ENCODE results near the gene BABAM2.
"Not testable (repeated sequence)": the region's sequence is repeated elsewhere in the genome, so short reads cannot be mapped to it uniquely, and the experiment has no call there.

The BABAM2 gene

GRCh38 chr2:27890146-27890923 lies at the start of gene BABAM2, which contains the start of gene RBKS:
Gene BABAM2 (plus strand): TSS chr2:27890729. CDS start chr2:27894557, 3,828 bp downstream.
Gene RBKS (minus strand): TSS chr2:27890387. CDS start chr2:27890345, 42 bp downstream.
- DNase-seq (ENCODE audit: low spot score), result peak; percentile 88

GRCh38 chr2:27842894-27843293 lies 47.6 kb upstream of the BABAM2 start:
- DNase-seq (ENCODE audit: low spot score), result no peak

DNA sequence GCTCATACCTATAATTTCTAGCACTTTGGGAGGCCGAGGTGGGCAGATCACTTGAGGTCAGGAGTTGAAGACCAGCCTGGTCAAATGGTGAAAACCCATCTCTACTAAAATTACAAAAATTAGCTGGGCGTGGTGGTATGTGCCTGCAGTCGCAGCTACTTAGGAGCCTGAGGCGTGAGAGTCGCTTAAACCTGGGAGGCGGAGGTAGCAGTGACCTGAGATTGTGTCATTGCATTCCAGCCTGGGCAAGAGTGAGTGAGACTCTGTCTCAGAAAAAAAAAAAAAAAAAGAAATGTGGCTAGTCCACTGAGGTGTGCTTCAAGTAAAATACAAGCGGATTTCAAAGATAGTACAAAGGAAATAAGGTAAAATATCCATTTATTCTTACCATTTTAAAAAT lies 46.5 kb upstream of the BABAM2 start:
- DNase-seq (ENCODE audit: low spot score), result no peak

- DNase-seq (ENCODE audit: low spot score), result no peak
Measured at GRCh38 chr2:27844821-27845255, 45.7 kb upstream of the BABAM2 start.

GRCh38 chr2:27847333-27847732 lies 43.2 kb upstream of the BABAM2 start:
- peak; percentile 12 for DNase-seq (ENCODE audit: low spot score)

GRCh38 chr2:27849558-27850205 lies 40.8 kb upstream of the BABAM2 start:
- no peak for DNase-seq (ENCODE audit: low spot score)

DNA sequence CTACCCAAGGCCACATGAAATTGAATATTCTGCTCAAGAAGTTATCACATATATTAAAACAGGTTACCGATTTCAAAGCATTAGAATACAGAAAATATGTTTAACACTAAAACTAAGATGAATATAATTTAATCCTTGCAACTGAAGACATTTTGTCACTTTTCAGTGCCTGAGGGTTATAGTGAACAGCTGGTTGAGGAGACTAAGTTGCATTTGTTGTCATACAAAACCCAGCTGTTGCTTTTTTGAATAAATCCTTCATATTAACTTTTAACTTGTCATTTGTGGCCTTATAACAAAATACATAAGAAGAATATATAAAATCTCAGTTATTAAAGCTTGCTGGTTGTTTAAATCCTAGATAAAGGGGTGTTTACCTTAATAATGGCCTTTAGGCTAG lies 37.8 kb upstream of the BABAM2 start:
- no peak for DNase-seq (ENCODE audit: low spot score)

DNA sequence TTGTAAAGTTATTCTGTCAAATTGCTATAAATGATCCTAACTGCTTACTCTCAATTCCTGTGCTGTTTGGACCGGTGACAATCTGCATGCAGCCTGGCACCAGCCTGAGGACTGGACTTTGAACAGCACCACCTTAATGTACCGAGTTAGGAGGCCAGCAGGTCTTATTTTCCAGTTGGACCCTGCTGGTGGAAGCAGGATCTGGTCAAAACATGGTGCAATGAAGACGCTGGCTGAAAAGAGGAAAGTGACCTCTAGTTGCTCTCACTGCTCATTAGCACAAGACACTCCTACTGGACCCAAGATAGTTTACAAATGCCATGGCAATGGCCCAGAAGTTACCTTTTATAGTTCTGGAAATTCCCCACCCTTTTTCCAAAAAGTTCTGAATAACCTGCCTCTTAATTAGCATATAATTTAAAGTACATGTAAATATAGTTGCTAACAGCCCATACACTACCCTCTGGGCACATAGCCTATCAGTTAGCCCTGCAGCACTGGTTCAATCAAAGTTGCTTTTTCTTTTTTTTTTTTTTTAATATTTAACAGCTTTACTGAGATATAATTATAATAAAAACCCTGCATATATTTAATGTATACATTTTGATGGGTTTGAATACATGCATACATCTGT lies 36.2 kb upstream of the BABAM2 start:
- DNase-seq (ENCODE audit: low spot score), result no peak

DNA sequence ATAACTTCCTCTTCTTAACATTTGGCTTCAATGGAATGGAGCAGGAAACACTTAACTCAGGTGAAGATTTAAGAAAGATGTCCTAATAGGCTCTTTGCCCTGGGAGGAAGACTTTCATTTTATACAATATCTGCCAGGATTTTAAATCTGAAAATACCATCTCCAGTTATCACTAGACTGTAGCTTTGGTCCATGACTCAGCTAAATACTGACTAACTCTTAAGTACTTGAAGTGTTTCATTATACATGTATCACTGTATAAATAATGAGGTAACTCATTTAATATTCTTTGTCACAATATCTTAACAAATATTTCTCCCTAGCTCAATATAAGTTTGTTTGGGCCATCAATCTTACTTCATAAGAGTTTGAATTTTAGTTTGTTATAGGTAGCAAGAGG lies 35.1 kb upstream of the BABAM2 start:
- peak; percentile 9 for DNase-seq (ENCODE audit: low spot score)

- DNase-seq (ENCODE audit: low spot score), result no peak
Measured at GRCh38 chr2:27856386-27856785, 34.1 kb upstream of the BABAM2 start.

DNA sequence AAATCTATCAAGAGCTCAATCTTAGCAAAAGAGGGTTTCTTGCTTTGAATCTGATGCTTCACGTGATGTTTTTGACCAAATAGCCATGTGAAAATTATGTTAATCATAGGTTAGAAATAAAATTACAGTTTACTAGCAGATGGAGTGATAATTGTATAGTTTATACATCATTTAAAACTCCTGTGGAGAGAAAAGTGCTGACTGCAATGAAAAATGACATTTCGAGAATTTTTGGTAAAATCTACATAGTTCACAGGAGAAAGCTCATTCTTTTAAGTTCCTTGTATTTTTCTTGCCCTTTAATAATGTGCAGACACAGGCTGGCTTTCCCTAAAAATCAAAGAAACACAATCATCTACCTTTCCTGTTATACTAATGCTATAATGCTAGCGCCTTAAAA lies 33.6 kb upstream of the BABAM2 start:
- no peak for DNase-seq (ENCODE audit: low spot score)

- DNase-seq (ENCODE audit: low spot score), result no peak
Measured at GRCh38 chr2:27857417-27858172, 32.9 kb upstream of the BABAM2 start.

GRCh38 chr2:27860111-27860510 lies 30.4 kb upstream of the BABAM2 start:
- peak; percentile 31 for DNase-seq (ENCODE audit: low spot score)

GRCh38 chr2:27863146-27863545 lies 27.4 kb upstream of the BABAM2 start:
- DNase-seq (ENCODE audit: low spot score), result no peak

GRCh38 chr2:27863955-27864354 lies 26.6 kb upstream of the BABAM2 start:
- not testable (repeated sequence) for DNase-seq (ENCODE audit: low spot score)

- DNase-seq (ENCODE audit: low spot score), result no peak
Measured at GRCh38 chr2:27866237-27866636, 24.3 kb upstream of the BABAM2 start.

- DNase-seq (ENCODE audit: low spot score), result no peak
Measured at GRCh38 chr2:27869763-27870162, 20.8 kb upstream of the BABAM2 start.

GRCh38 chr2:27870724-27871123 lies 19.8 kb upstream of the BABAM2 start:
- no peak for DNase-seq (ENCODE audit: low spot score)

- no peak for DNase-seq (ENCODE audit: low spot score)
Measured at GRCh38 chr2:27871802-27872201, 18.7 kb upstream of the BABAM2 start.

DNA sequence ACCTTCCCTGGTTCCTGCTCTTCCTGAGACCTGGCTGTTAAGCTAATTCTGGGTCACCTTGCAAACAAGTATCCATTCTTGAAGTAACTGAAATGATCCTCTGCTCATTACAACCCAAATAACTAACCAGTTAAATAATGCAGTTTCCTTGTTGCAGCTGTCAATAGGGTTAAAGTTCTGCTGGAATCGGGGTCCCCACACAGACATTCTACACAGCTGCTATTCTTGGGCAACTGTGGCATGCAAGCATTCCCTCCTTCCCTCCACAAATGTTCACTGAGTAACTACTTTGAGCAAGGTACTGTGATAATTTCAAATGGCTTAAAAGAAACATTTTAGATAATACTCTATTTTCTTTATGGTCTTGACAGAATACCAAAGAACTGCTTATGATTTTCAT lies 17.4 kb upstream of the BABAM2 start:
- DNase-seq (ENCODE audit: low spot score), result no peak

DNA sequence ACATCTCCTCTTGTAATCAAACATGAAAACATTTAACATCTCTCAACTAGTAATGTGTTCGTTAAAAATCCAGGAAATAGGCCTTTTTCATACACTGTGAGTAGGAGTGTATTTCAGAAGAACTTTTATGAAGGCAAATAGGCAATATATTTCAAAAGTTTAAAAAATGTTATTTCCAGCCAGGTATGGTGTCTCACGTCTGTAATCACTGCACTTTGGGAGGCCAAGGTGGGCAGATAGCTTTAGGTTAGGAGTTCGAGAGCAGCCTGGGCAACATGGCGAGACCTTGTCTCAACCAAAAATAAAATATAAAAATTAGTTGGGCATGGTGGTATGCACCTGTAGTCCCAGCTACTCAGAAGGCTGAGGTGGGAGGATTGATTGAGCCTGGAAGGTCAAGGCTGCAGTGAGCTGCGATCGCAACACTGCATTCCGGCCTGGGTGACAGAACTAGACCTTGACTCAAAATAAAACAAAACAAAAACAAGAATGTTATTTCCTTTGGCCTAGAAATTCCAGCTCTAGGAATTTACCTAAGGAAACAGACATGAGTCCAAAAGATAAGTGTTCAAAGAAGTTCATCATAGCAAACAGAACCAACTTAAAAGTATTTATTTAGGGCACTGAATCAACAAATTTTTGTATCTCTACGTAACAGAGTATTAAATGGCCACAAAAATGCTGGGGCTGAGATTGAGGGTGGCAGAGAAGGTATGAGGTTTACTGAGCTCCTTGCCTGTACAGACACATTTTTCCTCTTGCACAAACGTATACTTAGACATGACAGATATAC lies 15.2 kb upstream of the BABAM2 start:
- DNase-seq (ENCODE audit: low spot score), result no peak
